RPMI8226 (cell line): Measurements from ENCODE around the gene DBNDD2.

Source experiments
- DNase-seq: peaks from one replicate; pipeline ENCODE4 v3.0.0-alpha.2; 2015

The DBNDD2 gene

DNA sequence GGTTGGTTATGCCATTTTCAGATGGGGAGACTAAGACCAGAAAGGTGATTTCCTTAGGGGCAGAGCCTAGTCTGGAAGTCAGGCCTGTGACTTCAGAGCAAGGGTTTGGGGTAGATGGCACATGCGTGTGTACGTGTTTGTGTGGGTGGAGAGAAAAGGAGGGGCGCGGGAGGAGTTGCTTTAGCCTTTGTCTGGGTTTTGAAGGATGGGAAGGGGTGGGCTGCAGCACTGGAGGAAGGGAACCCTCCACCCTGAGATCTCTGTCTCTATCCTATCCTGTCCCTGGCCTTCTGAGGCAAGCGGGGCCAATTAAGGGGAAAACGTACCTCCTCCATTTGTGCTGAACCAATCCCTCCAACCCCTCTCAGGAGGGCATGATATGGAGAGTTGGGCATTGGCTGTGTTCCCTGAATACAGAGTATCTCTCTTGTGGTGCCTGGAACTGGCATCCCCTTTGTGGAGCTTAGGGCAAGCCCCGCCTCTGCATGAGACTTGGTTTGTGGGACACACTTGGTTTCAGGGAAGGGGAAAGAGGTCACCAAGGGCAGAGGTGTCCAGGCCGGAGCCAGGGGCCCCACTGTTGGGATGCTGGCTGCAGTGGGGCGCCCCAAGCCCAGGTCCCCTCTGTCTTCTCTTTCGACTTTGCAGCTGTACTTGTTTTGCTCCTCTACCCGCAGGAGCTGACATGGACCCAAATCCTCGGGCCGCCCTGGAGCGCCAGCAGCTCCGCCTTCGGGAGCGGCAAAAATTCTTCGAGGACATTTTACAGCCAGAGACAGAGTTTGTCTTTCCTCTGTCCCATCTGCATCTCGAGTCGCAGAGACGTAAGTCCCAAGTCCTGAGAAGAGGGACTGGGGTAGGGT, at the start of gene DBNDD2:
TSS of gene DBNDD2 (plus strand) at position 507 of the 863 bp plus-strand sequence. CDS start at position 686, 179 bp downstream.
- no peak for DNase-seq

DNA sequence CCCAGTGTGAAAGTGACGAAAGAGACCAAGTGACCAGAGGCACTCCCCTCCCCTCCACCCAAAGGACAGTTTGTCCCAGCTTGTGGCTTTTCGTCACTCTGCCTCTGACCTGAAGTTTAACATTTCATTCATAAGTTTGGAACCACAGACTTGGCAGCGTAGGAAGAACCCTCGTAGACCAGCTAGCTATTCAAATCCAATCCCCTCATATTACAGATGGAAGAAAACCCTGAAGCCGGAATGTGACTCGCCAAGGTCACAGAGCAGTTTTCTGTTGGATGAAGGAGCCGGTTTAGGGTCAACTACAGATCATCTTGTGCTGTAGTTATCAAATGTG, 49.1 kb upstream of the DBNDD2 start:
- DNase-seq: no peak

- no peak for DNase-seq
These were observed 48.5 kb upstream of the DBNDD2 start for GRCh38 chr20:45359406-45360148.

DNA sequence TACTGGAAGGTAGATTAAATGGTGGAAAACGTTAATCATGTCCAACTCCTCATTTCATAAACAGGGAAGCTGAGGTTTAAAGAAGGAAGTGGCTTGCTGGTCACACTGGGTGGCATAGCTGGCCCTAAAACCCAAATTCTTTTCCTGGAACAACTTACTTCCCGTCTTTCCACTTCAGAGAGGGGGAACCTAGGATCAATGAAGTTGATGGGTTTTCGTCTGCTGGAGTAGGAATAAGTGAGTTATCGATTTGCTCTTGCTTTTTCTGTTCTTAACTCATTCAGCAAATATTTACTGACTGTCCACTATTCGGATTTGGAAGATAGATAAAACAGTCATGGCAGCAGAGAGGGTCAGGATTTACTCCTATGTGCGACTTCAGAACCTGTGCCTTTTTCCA, 46.3 kb upstream of the DBNDD2 start:
- DNase-seq: no peak

DNA sequence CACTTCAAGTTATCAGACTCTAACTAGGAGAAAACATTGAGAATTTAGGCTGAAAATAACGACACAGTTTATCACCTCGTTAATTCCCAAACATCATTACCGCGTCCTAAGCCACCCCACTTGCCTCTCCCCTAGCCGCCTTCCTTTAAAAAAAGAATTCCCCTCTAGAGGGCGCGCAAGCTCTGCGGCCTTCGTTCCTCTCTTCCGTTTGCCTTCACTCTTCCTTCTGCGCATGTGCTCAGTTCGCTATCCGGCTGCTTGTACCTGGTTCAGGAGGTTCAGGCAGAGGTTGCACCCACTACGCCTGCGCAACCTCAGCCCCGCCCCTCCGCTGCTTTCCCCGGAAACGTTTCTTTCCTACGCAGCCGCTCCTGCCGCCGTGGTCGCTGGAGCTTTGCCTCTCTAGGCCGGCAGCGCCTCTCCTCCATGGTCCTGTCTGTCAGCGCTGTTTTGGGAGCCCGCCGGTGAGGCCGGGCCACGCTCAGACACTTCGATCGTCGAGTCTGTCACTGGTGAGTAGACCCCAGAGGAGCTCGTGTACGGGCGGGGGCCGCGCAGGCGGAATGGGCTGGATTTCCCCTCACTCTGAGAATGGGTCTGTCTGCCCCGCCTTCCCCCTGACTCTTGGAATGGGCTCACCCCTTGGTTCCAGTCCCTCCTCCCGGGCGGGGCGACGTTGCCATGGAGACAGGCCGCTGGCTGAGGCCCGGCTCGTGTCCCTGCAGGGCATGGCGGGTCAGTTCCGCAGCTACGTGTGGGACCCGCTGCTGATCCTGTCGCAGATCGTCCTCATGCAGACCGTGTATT, 45.1 kb upstream of the DBNDD2 start, which contains the start of gene SYS1:
TSS of gene SYS1 (plus strand) at position 353 of the 807 bp plus-strand sequence. CDS start at position 729, 376 bp downstream.
- DNase-seq: peak; percentile 98

DNA sequence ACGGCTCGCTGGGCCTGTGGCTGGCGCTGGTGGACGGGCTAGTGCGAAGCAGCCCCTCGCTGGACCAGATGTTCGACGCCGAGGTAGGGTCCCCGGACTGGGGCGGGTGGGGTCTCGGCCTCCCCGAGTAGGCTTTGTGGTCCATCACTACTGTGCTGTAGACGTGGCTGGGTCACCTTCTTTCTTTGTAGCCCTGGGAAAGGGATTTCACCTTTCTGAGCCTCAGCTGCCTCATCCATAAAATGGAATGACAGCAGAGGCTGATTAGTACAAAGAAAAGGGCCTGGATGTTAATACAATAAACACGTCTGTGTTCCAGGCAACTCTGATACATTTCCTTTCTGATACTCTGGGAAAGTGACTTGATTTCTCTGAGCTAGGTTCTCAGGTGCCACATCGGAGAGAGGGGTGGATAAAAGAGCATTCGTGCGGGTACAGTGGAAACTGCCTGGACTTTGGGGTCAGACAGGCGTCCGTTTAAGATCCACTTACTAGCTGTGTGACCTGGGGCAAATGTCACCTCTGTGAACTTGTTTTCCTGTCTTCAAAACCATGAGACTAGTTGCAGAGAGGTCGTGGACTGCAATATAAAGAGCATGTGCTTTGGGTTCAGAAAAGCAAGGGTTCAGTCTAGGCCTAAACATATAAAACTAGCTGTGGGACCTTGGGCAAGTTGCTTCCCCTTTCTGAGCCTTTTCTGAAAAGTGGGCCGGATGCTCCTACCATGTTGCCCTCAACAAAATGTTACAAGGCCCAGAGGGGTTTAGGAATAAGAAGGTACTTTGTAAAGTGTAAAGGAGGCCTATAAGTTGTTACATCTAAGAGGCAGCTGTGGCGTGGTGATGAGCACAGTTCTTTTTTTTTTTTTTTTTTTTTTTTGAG, 44.2 kb upstream of the DBNDD2 start:
- DNase-seq: no peak

DNA sequence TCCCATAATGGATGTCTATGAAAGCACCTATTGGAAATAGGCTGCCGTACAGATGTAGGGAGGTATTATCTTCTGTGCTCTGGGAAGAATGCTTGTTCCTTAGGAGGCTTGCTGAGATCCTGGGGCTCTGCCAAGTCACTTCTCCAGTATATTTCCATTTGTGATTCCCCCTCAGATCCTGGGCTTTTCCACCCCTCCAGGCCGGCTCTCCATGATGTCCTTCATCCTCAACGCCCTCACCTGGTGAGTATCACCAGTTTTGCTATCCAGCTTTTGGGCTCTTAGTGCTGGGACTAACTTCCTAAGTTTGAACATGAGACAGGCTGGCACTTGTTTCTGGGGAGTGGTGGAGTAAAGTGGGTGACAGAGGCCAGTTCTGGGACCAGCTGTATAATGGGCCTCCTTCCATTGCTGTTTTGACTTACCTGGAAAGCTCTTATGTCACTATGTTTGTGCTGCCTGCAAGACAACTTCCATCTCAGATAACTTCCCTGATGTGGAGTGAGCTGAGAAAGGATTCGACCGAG, 42.6 kb upstream of the DBNDD2 start:
- no peak for DNase-seq

GRCh38 chr20:45366192-45366591, 41.9 kb upstream of the DBNDD2 start:
- DNase-seq: no peak

DNA sequence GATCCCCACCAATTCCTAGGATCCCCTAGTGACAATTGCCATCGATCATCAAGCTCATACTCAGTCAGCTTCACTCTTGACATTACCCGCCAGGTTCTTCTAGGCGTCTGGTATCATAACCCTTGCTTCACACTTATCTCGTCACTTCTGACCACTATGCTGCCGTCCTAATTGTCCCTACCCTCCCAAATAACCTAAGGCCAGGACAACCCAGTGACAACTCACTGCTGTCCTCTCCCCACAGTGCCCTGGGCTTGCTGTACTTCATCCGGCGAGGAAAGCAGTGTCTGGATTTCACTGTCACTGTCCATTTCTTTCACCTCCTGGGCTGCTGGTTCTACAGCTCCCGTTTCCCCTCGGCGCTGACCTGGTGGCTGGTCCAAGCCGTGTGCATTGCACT, 41.5 kb upstream of the DBNDD2 start:
- no peak for DNase-seq

- no peak for DNase-seq
These were observed 41.0 kb upstream of the DBNDD2 start for GRCh38 chr20:45367126-45367525.

DNA sequence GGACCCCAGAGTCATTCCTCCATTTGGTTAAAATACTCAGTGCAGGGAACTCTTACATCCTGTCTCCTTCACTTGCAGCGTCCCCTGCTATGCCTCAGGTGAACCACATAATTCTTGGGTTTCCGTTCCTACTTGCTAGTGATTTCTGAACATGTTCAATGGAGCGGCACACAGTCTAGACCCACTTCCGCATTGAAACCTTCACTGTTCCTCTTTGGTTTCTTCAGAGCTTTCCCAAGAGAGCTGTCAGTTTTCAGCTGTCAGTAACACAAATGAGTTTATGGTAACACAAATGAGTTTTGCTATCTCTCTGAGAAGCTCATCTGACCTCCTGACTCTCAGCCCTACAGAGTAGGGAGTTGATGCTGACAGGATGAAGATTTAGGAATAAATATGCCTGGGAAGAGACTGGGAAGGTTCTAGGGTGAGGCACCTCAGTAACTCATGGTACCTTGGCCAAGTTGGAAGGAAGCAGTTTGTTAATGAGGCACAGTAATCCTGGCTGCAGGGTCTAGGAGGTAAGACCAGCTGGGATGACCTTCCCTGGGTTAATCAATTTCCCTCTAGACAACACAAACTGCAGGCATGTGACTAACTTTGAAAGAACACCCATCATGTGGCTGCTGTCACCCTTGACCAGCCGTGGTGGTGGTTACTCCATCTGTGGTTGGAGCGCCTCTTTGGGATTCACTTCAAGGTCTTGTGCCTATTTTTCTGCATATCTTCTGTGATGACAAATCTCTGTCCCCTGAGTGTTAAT, 39.7 kb upstream of the DBNDD2 start:
- DNase-seq: peak; percentile 87

- no peak for DNase-seq
These were observed 37.4 kb upstream of the DBNDD2 start for GRCh38 chr20:45370571-45371160.

GRCh38 chr20:45372241-45372640, 35.8 kb upstream of the DBNDD2 start:
- DNase-seq: no peak

DNA sequence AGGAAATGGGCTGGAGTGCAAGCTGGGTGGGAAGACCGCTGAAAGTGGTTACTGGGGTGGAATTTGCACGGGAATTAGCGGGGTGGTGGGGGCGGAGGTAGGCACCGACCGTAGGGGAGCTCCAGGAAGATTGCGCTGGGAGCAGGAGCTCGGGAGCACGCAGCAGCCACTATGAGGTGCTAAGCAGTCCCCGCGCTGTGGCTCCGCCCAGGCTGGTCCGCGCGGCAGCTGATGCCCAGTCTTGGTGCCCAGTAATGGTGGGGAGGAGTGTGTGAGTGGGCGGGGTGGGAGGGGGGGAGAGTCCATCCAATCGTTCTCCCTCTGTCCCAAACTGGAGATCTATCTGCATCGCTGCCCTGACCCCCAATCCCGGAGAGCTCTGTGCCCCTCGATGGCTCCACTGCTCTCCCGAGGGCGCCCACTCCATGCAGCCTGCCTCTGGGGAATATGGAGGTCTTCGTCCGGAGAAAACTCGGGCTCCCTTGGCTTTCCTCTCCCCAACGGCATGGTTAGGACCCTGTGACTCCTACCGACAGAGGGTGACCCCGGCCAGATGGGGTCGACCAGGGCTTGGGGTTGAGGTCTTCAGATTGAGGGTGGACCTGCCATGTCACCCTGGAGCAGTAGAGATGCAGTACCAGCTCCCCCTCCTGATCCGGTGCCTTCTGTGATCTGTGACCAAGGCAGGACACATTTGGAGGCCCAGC, 35.3 kb upstream of the DBNDD2 start:
- no peak for DNase-seq

DNA sequence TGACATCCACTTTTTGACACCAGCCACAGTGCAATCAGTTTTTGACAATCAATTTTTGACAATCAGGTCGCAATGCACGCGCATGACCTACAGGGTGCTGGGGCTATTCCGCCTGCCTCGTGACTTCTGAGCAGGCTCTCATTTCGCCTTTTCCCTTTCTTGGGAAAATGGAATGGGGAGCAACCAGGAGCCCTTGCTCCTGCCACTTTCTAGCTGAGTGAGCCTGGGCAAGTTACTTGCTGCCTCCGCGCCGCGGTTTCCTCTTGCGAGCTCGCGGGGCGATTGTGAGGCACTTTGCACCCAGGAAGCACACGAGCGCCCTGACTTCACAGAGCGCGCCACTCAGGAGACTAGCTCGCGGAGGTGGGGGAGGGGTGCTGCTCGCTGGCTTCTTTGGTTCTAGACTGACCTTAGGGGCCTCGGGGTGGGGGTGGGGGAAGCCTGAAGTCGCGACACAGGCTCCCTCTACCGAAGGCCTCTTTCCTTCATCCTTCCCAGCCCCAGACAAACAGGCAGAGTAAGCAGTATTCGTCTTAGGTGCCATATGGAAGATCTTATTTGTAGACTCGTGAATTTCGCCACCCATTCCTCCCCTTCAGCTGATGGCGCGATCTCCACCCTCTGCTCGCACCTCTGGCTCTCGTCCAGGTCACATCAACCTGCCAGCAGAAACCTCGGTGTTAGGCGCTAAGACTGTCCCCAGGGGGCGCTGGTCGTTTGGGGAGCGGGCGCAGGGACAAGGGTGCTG, 34.6 kb upstream of the DBNDD2 start:
- DNase-seq: peak; percentile 93

GRCh38 chr20:45374101-45374467, 34.0 kb upstream of the DBNDD2 start:
- no peak for DNase-seq

GRCh38 chr20:45374966-45375365, 33.1 kb upstream of the DBNDD2 start:
- DNase-seq: no peak

- DNase-seq: no peak
These were observed 30.8 kb upstream of the DBNDD2 start for GRCh38 chr20:45377269-45377668.

- DNase-seq: no peak
These were observed 29.9 kb upstream of the DBNDD2 start, which contains the start of gene TP53TG5 for GRCh38 chr20:45378191-45378590. Gene TP53TG5 (minus strand): TSS chr20:45378325. CDS start chr20:45378236, 89 bp downstream.
